ENCODE data around the gene PPP2R2B.

PPP2R2B gene

GRCh38 chr5:146821732-146822131 is 56.8 kb downstream of the PPP2R2B start:
- DNase-seq, result no peak

DNA sequence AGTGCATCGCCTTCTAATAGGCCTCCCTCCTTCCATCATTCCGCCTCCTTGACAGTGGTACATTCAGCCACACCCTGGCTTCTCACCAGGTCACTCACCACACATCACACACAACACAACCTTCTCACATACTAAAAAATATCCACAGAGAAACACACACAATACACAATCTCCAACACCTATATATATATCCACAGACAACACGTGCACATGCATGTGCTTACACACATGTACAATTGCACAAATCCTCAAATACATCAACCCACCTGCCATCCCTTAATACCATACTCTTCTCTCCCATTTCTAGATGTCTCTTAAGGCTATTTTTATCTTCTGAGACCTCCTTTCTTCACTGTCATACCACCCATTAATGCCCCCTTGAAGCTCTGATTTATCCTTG is 57.6 kb downstream of the PPP2R2B start:
- no peak for DNase-seq

DNA sequence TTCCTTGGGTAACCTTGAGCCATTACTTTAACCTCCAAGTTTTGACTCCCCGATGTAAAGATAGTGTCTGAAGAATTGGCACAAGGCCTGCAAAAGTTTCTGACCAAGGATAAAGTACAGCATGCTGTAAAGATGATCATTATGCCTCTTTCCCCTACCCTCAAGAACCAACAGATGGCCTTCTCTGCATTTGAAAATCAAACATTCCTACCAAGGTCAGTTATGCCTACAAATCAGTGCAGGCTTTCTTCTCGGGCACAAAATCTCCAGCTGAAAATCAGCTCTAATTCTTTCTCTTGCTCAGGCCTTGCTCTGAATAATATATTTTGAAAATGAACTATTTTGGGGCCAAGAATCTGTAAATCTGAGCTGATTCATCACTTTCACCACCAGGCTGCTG is 59.7 kb downstream of the PPP2R2B start:
- no peak for DNase-seq

DNA sequence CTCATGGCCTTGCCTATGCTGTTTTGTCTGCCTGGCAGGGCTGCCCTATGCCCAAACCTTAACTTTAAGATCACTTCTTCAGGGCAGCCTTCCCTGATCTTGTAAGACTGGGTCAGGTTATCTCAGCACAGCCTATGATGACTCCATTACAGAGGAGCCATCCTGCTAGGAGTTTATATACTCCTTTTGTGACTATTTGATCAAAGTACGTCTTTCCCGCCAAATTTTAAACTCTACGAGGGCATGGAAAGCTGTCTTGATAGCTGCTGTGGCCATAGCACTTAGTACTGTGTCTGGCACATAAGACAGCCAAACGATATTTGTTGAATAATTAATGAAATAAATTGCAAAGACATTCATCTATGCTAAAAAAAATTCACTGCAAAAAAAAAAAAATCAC is 60.6 kb downstream of the PPP2R2B start:
- DNase-seq, result no peak

DNA sequence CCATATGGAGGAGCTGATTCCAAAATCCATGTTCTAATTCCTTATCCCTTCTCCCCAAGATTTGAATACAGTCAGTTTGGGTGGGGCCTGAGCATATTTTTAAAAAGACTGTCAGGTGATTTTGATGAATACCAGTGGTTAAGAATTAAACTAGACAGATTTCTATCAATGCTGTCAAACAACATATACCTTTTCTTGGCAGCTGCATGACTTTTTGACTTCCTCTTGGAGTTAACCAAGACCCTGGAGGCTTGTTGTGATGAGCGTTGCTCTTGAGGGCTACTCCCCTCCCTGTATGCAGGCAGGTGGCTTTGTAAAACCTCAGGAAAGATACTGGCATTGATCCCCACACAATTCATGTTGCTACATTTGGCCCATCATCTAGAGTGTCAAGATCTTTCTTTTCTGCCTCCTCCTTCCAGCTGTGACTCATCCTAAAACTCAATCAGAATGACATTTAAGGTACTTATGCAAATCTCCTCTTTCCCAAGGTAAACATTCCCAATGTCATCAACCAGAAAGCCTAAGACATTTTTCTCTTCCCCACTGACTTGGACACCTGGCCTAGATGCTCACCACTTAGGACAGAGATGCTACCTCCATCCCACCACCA is 61.7 kb downstream of the PPP2R2B start:
- no peak for DNase-seq

DNA sequence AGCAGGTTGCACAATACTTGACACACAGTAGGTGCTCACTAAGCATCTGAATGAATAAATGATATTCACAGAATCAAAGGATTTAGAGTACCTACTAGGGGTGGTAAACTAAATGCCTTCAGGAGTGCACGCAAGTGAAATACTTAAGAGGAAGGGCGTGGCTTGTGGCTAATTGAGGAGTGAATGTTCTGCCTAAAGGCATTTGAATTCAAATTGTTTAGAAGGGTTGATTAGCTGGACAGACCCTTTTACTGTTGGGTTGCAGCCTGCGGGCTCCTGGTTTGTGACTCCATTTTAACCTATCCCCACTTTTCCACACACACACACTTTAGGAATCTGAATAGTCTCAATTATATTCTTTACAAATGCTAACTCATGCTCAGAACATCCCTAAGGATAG is 63.1 kb downstream of the PPP2R2B start:
- DNase-seq, result no peak

DNA sequence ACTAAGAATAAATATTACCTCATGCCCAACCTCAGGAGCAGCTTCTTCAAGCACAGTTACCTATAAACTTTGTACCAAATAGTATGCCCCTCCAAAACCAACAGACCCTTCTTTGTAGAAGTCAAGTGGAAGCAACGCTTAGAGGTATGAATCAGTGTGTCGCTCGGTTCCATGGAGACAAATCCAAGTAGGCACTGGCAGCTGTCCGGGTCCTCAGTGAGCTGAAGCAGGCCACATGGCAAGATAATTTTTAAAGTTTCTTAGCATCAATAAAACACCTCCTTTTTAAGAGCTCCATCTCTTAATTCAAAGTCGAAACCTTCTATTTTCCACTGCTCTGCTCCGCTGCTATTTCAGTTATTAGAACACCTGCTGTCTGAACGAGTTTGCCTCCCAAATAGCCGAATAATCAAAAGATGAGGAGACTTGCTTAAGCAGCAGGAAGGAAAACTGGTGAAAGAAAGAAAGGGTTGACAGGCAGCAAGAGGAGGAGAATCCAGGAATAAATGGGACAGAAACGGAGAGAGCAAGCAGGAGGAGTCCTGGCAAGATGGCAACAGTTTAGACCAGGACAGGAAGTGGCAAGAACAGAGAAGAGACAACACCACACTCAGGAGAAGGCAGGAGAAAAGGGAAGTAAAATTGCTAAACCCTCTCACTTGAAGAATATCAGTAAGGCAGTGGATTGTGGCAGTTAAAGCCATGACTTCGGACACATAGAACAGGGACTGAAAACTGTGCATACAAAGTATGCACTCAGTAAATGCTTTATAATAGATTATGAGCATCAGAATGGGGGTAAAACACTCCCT is 65.0 kb downstream of the PPP2R2B start:
- no peak for DNase-seq

GRCh38 chr5:146805081-146805480 is 73.5 kb downstream of the PPP2R2B start:
- DNase-seq, result no peak

GRCh38 chr5:146802945-146803522 is 75.5 kb downstream of the PPP2R2B start:
- no peak for DNase-seq

GRCh38 chr5:146799671-146800070 is 78.9 kb downstream of the PPP2R2B start:
- no peak for DNase-seq

GRCh38 chr5:146799231-146799630 is 79.3 kb downstream of the PPP2R2B start:
- no peak for DNase-seq

DNA sequence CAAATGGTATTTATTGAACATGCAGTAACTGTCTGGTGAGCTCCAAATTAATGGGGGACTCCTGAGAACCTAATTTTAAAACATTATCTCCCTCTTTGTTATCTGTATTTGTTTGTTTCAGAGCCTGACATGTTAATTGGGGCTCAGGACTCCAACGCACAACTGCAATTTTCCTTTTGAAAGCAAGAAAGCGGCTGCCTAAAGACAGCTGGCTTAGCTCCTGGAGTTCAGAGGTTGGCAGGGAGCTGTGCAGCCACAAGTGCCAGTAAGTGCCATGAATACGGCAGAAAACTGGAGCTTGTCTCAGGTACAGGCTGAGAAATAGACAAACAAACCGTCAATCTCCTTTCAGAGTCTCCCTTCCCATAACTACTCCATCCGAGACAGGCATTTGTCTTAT is 80.9 kb downstream of the PPP2R2B start:
- DNase-seq, result no peak

DNA sequence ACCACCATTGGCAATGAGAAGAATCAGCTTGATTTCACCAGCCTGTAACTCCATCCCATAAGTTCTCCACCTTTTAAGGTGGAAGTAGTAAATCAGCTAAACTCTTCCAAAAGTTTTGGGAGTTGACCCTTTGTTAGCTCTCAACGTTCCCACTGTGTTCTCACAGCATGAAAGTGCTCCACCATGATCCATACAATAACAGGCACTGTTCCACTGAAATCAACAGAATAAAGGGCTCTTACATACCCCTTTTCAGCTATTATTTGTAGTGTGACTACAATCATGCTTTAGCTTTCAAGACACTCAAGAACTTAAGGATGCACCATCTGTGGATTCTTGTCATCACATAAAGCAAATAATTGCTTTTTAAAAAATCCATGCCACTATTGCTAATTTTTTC is 81.6 kb downstream of the PPP2R2B start:
- no peak for DNase-seq

DNA sequence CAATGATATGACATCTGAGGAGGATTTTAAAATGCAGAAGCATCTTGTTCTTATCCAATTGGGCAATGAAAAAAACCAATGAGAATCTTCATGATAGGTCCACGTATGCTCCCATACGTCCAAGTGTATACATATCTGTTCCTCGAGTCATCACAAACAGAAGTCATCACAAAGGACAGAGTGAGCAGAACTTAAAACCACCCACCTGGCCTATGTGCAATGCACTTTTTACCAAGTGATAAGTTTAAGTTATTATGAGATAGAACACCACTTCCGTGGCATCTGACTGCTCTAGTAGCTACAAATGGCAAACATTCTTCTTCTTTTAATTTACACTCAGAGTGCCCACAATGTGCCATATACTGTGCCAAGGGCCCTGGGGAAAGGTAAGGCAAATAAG is 82.4 kb downstream of the PPP2R2B start:
- no peak for DNase-seq

DNA sequence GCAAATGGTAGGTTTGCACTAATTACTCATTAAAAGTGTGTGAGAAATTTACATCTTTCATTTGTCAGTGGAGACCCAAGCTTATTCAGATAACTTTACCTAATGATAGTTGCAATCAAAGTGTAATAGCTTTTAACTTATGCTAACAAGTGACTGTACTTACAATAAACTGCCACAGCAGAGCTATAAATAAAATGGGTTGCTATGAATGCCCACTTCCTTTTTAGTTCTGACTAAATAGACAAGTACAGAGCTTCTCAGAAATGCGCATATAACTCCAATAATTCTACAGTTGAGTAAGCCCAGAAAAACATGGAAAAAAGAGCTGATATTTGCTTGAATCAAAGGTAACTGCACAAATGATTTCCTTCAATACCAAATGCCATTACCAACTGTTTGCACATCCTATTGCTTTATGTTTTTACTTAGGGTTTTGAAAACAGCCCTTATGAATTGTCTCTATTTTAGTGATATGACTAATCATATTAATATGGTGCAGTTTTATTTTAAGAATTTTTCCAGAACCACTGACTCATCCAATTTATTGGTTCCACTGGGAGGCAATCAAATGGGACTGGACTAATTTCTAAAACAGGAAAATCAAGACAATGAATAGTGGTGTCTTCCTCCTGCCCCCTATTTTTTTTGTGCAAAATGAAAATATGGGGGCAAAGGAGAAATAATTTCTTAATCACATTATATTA is 84.1 kb downstream of the PPP2R2B start:
- DNase-seq, result peak in 1 of 2 donors; percentile 20

DNA sequence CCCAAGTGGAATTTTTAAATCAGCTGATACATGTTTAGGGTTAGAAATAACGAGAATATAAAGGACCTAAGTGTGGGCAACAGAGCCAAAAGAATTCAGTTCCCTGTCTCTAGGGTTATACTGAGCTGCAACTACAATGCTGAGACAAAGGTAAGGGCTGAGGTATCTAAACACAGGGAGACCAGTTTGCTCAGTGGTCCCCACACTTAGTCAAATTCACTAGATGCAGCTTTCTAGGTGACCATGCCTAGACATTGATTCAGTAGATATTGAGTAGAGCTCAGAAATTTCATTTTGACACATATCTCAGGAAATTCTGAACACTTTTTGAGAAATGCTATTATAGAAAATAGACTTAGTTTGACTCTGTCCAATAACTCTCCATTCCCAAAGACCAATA is 84.8 kb downstream of the PPP2R2B start:
- no peak for DNase-seq

DNA sequence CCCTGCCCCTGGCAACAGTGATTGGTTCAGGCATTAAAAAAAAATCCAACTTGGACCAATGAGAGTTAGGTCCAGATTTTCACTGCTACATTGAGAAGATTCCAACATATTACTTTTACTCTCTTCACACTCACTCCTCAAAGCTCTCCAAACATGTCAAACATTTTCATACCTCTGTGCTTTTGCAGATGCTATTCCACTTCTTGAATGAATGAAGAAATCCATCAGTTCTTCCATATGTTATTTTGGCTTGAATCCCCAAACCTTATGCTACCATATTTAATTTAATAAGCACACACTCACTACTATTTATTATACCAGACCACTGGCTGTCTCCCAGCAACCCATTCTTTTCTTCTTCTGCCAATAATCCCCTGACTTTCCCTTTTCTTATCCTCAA is 87.1 kb downstream of the PPP2R2B start:
- no peak for DNase-seq

GRCh38 chr5:146789712-146790653 is 88.6 kb downstream of the PPP2R2B start:
- DNase-seq, result no peak

GRCh38 chr5:146788898-146789297 is 89.7 kb downstream of the PPP2R2B start:
- no peak for DNase-seq

DNA sequence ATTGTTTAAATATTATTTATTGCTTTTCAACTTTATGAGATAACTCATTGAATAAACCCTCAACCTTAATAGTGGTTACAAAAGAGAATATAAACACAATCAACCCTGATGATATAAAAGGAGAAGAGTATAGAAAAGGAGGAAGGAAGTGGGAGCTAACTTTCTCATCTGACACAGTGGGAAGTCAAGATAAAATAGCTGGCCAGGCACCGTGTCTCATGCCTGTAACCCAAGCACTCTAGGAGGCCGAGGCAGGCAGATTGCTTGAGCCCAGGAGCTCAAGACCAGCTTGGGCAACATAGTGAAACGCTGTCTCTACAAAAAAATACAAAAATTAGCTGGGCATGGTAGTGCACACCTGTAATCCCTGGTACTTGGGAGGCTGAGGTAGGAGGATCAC is 93.5 kb downstream of the PPP2R2B start:
- no peak for DNase-seq

DNA sequence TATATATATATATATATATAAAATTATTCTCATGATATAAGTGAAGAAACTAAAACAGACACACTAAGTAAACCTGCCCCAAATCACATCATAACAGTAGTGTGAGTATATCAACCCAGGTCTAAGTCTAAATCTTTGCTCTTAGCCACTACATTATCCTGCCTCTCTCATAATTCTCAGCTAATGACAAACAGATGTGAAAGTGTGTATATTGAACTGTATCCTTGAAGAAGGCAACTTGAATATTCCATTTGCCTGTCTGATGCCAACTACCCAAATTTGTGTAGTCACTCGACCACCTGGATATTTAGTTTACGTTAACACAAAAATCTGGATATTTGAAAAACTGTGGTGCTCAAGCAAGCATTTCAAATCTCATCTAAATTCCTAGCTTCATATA is 97.4 kb downstream of the PPP2R2B start:
- DNase-seq, result no peak

GRCh38 chr5:146779211-146779869 is 99.2 kb downstream of the PPP2R2B start:
- no peak for DNase-seq
